ENCODE results near the gene LLGL2.

Gene LLGL2

DNA sequence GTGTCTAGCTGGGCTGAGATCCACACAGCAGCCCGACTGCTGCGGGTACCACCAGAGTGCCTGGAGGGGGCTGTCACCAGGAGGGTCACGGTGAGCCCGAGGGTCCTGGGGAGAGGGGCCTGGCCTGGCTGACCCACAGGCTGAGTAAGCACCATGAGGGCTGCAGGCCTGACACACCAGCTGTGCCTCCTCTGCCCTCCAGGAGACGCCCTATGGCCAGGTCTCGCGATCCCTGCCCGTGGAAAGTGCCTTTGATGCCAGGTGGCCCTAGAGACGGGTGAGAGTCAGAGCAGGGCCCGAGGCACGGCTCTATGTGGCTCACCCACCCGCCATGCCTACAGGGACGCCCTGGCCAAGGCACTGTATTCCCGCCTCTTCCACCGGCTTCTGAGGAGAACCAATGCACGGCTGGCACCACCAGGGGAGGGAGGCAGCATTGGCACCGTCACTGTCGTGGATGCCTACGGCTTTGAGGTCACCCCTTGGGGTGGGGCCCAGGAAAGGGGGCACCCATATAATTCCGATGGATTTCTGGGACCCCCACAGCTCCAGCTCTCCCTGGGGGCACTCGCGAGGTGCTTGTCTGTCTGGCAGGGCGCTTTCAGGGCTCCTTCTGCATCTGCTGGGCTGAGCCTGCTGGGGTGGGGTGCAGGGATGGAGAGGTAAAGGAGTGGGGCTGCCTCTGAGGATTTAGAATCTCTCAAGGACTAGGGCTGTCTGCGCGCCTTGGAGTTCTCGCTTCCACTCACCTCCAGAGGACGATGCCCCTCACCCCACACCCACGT, 69.2 kb downstream of the LLGL2 start:
- no peak for DNase-seq

DNA sequence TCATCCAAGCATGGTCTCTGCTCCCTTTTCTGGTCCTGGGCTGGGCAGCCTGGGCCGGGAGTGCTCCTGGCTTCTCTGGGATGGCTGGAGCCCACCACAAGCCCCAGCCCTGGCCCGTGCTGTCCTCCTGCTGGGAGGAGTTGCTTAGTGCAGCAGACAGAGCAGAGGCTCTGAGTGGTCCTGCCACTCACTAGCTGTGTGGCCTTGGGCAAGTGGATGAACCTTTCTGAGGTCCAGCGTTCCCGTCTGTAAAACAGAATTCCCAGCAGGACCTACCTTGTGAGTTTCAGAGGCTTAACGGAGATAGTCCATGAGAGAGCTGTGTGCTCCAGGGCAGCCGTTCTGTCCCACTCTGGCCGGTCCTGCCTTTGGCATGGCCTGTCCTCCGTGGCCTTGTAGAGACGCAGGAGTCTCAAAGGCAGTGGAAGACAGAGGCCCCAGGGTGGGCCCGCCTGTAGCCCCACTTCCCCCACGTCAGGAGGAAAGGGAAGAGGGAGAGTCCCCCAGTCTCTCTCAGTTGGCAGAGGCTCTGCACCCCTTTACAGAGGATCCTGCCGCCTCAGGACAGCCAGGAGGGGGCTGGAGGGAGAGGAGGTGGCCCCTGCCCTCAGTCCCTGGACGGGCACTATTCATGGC, 69.9 kb downstream of the LLGL2 start:
- no peak for DNase-seq

DNA sequence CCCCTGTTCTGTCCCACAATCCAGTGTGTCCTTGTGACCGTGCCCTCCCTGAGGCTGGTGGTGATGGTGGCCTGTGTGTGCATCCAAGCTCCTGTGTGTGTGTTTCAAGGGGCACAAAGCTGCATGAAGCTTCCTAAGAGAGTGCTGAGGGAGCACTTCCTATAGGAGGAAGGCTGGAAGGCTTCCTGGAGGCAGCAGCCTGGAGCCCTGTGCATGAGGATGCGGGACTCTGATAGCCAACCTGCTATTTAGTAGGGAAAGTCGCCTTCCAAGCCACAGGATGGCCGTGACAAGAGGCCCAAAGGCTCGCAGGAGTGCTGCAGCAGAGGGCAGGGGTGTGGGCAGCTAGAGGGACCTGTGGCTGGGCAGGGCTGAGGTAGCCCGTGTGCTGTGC, 70.4 kb downstream of the LLGL2 start:
- DNase-seq: no peak

DNA sequence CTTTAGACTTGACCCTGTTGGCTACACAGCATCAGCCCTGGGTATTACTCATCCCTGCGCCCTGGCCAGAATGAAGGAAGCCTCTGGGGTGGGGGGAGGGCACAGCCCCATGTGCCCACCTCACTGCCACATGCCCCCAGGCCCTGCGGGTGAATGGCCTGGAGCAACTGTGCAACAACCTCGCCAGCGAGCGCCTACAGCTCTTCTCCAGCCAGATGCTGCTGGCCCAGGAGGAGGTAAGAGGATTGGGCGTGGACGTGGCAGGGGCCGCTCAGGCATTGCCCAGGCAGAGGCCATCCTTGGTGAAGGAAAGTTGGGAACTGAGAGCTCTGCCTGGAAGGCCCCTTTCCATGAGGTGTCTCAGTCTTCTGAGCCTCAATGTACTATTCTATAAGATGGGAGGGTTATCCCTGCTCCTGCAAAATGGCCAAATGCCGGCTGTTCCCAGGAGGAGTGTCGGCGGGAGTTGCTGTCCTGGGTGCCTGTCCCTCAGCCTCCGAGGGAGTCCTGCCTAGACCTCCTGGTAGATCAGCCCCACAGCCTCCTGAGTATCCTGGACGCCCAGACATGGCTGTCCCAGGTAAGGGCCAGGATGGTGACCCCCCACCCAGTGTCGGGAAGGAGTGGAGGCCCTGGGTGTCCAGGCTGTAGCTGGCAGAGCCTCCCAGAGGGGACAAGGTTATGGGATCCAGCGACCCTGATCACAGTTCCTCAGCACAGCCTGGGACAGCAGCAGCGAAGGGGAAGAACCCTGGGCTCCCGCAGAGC, 71.0 kb downstream of the LLGL2 start:
- DNase-seq: no peak

DNA sequence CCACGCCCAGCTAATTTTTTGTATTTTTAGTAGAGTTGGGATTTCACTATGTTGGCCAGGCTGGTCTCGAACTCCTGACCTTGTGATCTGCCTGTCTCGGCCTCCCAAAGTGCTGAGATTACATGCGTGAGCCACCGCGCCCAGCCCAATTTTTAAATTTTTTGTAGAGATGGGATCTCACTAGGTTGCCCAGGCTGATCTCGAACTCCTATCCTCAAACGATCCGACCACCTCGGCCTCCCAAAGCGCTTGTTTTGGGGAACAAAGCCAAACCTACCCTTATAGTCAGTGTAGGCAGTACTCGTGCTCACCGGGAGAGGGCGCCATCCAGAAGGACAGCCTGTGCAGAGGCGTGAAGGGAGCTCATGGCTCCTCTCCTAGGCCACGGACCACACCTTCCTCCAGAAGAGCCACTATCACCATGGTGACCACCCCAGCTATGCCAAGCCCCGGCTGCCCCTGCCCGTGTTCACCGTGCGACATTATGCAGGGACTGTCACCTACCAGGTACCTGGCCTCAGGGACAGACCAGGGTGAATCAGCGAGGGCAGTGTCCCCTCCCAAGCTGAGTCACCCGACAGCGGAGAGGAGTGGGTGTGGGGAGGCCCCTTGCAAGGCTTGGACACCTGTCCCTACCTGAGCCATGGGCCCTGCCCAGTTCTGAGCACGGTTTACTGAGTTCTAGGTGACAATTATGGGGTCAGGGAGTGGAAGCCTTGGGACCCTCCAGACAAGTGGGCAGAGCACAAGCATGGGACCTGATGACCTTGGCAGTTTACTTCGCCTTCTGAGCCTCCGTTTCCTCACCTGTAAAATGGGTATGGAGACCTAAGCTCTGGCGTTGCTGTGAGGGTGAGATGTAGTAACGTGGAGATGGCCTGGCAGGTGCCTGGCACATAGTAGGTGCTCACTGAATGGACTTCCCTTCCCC, 75.8 kb downstream of the LLGL2 start:
- DNase-seq: no peak

DNA sequence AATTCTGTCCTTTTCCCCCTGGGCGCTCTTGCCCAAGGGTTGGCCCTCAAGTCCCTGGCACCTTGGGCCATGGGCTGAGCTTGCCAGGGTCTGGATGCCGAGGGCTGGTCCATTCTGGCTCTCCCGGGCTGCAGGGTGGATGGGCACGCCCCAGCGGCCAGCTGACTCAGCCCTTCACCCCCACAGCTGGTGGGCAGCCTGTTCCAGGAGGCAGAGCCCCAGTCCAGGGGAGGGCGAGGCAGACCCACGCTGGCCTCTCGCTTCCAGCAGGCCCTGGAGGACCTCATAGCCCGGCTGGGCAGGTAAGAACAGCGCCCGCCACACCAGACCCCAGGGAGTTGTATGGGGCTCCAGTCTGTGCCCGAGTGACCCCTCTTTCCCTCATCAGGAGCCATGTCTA, 77.1 kb downstream of the LLGL2 start:
- DNase-seq: no peak

DNA sequence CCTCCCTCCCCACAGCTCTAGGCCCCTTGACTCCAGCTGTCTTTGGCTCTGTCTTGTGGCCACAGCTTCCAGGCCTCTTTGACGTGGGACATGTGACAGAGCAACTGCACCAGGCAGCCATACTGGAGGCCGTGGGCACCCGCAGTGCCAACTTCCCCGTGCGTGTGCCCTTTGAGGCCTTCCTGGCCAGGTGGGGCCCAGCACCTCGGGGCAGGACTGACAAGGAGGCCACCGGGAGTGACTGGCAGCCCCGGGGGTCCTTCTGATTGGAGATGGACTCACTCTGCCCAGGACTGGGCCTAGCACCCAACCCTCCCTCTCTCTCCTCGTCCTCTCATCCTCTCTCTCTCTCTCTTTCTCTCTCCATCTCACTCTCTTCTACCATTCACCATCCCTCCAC, 77.6 kb downstream of the LLGL2 start:
- DNase-seq: no peak

DNA sequence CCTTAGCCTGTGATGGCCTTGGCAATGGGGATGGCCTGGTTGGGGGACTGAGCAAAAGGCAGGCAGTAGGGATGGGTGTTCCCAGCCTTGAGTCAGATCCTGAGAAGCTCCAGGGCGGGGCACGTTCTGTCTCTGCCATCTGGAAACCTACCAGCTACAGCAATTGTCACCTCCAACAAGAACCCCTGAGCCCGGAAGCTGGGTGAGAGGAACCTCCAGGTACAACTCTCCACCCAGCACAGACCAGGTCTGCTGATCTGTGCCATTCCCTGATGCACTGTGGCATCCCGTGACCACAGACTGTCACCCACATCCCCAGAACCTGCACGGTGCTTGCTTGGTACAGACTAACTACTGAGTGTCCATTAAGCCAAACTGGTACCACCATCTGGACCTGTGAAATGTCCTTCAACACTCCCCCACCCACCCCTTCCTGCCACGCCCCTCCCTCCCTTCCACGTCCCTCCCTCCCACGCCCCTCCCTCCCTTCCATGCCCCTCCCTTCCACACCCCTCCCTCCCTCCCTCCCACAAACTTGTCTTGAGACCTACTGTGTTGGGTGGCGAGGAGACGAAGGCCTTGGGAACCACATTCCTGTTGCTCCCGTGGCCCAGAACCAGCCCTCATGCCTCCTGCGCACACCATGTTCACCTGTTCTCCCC, 78.7 kb downstream of the LLGL2 start:
- DNase-seq: no peak

DNA sequence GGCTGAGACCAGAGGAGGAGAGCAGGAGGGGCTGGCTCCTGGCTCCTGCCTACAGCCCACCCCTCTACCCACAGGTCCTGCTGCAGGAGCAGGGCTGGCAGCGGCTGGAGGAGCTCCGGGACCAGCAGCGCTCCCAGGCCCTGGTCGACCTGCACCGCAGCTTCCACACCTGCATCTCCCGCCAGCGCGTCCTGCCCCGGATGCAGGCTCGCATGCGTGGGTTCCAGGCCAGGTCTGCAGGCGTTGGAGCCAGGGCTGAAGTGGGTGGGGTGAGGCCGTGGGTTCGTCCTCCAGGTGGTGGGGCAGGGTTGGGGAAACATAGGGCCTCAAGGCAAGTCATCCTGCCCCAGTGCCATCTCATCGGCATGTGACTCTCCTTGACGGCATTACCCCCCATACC, 80.3 kb downstream of the LLGL2 start:
- DNase-seq: no peak

DNA sequence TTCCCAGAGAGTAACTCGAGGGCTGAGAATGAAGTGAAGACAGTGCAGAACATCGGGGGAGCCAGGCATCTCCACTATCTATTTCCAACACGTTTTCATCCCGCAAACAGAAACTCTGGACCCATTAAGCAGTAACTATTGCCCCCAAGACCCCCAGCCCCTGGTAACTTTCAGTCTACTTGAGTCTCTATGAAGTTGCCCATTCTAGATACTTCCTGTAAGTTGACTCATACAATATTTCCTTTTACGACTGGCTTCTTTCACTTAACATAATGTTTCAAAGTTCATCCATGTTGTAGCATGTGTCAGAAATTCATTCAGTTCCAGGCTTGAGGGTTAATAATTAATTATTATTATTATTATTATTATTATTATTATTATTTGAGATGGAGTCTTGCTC, 81.6 kb downstream of the LLGL2 start:
- no peak for DNase-seq

DNA sequence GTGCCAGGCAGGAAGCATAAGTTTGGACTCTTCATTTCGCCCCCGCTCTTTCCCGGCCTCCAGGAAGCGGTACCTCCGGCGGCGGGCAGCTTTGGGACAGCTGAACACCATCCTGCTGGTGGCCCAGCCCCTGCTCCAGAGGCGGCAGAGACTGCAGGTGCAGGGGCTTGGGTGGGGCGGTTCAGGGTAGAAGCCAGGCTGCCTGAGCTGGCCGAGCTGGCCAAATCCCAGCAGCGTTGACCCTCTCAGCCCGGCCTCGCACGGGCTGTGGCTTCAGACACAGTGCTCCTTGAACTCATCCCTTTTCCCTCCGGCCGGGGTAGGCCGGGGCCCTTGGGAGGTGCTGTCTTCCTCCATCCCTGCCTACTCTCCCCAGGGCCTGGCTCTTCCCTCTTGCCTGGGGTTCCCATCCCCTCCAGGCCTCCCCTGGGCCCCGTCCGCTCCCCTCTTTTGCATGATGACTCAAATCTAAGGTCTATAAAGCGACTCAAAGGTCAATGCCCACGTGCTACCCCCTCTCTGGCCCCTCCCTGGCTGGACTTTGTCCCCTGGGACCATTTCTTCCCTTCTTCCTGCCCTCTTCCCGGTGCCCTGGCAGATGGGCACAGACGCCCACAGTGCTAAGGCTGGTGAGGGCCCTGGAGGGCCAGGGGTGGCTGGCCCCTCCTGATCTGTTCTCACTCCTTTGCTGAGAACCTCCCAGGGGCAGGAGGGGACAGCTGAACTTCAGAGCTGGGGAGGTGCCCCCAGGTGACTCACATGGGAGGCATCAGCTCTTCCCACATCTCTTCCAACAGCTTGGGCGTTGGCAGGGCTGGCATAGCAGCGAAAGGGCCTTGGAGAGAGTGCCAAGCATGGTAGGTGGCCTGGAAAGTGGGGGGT, 84.8 kb downstream of the LLGL2 start:
- no peak for DNase-seq

DNA sequence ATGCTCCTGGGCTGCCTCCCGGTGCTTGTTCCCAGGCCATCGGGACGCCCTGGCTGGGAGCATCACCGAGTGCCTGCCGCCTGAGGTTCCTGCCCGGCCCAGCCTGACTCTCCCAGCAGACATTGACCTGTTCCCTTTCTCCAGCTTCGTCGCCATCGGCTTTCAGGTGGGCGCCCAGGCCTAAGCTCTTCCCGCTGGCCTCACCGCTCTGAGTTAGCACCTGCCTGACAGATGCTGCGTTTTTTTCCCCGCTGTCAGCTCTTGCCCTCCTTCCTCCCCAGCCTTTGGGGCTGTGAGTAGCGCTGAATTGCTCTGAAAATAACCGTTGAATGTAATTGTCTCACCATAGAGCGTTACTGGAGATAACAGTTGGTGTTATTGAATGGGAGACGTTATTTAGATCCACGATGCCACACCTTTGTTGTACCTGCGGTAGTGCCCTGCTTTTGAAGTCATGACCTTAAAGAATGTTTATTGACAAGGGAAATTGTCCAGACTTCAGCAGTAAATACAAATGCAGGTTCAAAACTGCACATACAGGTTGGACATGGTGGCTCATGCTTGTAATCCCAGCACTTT, 86.4 kb downstream of the LLGL2 start:
- DNase-seq: no peak

DNA sequence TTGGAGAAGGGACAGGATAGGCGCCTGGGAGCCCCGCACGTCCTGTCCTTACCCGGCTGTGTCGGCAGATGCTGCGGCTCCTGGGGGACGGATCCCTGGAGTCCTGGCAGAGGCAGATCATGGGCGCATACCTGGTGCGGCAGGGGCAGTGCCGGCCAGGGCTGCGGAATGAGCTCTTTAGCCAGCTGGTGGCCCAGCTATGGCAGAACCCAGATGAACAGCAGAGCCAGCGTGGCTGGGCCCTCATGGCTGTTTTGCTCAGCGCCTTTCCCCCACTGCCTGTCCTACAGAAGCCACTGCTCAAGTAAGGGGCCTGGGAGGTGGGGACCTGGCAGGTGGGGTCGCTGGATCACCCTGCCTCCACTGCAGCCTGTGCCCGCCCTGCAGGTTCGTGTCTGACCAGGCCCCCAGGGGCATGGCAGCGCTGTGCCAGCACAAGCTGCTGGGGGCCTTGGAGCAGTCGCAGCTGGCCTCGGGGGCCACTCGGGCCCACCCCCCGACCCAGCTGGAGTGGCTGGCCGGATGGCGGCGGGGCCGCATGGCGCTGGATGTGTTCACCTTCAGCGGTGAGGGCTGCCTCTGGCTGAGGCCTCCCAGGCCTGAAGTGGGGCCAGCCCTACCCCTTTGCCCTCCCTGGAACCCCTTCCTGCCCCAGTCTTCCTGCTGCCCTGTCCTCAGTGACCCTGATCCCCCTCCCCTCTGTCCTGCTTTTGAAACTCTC, 87.6 kb downstream of the LLGL2 start:
- DNase-seq: no peak

DNA sequence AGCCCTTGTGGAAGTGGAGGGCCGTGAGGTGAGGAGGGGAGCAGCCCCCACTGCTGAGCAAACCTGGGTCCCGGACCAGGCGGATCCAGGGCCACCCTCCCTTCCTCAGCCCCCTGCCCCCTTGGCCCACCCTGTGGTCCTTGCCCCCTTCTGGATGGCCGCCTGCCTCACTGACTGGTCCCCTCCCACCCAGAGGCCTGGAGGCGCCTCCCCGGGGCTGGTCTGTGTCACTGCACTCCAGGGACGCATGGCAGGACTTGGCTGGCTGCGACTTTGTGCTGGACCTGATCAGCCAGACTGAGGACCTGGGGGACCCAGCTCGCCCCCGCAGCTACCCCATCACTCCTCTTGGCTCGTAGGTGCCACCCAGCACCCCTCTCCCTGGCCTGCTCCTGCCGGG, 88.5 kb downstream of the LLGL2 start:
- no peak for DNase-seq

DNA sequence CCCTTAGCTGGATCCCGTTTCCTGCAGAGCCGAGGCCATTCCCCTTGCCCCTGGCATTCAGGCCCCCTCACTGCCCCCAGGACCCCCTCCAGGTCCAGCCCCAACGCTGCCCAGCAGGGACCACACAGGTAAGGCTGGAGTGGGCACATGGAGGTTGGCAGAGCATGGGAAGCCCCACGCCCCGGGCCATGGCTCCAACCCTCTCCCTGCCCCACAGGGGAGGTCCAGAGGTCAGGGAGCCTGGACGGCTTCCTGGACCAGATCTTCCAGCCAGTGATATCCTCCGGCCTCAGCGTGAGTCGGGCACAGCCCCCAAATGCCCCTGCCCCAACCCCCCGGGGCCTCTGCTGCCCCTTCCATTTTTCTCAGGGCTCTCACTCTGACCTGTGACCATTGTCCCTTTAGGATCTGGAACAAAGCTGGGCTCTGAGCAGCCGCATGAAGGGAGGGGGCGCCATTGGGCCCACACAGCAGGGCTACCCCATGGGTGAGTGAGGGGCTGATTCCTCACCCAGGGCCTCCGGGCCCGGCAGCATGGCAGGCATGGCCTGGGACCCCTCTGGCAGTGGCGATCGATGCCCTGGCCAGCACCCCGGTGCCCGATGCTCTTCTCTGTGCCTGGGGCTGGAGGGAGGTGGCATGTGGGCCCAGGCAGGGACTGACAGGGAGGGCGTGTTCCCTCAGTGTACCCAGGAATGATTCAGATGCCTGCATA, 89.2 kb downstream of the LLGL2 start:
- no peak for DNase-seq

DNA sequence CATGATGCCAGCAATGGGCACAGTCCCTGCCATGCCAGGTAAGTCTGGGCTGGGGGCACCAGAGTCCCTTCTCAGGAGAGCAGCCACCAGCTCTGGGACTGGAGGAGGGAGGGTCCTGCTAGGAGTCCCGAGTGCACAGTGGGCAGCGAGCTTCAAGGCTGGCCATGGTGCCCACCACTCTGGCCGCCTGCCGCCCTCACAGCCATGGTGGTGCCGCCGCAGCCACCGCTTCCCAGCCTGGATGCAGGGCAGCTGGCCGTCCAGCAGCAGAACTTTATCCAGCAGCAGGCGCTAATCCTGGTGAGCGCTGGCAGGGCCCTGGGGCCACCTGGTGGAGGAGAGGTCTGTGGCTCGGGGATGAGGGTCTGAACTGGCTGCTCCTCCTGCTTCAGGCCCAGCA, 89.8 kb downstream of the LLGL2 start:
- no peak for DNase-seq

DNA sequence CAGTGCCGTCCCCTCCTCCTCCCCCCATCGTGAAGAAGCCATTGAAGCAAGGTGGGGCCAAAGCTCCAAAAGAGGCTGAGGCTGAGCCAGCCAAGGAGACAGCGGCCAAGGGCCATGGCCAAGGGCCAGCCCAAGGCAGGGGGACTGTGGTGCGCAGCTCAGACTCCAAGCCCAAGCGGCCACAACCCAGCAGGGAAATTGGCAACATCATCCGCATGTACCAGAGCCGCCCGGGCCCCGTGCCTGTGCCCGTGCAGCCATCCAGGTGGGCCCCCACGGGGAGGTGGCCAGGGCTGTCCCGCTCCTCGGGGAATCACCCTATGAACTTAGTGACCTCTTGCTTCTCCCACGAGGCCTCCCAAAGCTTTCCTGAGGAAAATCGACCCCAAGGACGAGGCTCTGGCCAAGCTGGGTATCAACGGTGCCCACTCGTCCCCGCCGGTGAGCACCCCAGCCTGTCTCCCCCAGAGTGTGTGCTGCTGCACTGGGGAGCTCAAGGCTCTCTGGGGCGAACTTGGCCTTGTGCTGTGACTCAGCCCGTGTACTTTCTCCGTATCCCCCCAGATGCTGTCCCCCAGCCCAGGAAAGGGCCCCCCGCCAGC, 91.1 kb downstream of the LLGL2 start:
- no peak for DNase-seq

DNA sequence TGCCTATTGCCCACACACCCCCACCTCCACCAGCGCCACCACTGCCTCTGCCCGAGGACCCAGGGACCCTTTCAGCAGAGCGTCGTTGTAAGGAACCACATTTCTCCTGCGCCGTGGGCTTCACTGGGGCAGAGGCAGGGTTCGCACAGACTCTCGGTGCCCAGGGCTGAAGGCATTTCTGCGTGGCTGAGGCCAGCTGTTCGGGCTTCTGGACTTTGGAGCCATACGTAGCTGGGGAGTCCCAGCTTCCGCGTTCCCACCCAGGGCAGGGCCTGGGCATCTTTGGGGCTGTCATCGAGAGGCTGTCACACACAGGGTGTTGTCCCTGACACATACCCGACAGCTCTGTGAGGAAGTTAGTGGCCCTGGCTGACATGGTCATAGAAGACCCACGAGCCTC, 91.7 kb downstream of the LLGL2 start:
- no peak for DNase-seq

DNA sequence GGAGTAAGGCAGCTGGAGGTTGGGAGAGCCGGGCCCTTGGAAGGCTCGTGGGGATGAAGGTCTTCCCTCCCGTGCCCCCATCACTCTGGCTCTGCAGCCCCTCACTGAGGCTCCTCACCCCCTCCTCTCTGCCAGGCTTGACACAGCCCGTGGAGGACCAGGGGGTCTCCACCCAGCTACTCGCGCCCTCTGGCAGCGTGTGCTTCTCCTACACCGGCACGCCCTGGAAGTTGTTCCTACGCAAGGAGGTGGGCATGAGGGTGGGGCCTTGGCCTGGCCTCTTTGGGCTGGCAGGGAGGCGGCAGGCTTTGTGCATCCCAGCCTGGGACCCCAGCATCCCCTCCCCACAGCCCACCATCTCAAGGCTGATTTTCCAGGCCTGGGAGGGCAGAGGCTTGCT, 92.2 kb downstream of the LLGL2 start:
- DNase-seq: no peak
